Measurements from ENCODE around the gene RNASEH1.
"Not testable (repeated sequence)": the region's sequence is repeated elsewhere in the genome, so short reads cannot be mapped to it uniquely, and the experiment has no call there.

DNA sequence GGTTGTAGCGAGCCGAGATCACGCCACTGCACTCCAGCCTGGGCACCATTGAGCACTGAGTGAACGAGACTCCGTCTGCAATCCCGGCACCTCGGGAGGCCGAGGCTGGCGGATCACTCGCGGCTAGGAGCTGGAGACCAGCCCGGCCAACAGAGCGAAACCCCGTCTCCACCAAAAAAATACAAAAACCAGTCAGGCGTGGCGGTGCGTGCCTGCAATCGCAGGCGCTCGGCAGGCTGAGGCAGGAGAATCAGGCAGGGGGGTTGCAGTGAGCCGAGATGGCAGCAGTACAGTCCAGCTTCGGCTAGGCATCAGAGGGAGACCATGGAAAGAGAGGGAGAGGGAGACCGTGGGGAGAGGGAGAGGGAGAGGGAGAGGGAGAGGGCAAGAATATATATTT is 11.5 kb upstream of the RNASEH1 start:
- TF ChIP-seq, protein P1, sequence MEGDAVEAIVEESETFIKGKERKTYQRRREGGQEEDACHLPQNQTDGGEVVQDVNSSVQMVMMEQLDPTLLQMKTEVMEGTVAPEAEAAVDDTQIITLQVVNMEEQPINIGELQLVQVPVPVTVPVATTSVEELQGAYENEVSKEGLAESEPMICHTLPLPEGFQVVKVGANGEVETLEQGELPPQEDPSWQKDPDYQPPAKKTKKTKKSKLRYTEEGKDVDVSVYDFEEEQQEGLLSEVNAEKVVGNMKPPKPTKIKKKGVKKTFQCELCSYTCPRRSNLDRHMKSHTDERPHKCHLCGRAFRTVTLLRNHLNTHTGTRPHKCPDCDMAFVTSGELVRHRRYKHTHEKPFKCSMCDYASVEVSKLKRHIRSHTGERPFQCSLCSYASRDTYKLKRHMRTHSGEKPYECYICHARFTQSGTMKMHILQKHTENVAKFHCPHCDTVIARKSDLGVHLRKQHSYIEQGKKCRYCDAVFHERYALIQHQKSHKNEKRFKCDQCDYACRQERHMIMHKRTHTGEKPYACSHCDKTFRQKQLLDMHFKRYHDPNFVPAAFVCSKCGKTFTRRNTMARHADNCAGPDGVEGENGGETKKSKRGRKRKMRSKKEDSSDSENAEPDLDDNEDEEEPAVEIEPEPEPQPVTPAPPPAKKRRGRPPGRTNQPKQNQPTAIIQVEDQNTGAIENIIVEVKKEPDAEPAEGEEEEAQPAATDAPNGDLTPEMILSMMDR (IDR thresholded peaks at IDR 0.05) = not testable (repeated sequence)
- TF ChIP-seq ZFX (IDR thresholded peaks at IDR 0.05; ENCODE audit: borderline replicate concordance) = not testable (repeated sequence)
